ENCODE data around the gene MRPL55. TPM values are rescaled to one million over a fixed set of nuclear protein-coding genes. Genes with fewer than 3 reads are reported as not detected.
A peak's percentile ranks its signal among the peaks of the same experiment; 100 is the strongest.

Gene MRPL55
- total RNA-seq, 1 donor from 2014 or later = 51.0 TPM

DNA sequence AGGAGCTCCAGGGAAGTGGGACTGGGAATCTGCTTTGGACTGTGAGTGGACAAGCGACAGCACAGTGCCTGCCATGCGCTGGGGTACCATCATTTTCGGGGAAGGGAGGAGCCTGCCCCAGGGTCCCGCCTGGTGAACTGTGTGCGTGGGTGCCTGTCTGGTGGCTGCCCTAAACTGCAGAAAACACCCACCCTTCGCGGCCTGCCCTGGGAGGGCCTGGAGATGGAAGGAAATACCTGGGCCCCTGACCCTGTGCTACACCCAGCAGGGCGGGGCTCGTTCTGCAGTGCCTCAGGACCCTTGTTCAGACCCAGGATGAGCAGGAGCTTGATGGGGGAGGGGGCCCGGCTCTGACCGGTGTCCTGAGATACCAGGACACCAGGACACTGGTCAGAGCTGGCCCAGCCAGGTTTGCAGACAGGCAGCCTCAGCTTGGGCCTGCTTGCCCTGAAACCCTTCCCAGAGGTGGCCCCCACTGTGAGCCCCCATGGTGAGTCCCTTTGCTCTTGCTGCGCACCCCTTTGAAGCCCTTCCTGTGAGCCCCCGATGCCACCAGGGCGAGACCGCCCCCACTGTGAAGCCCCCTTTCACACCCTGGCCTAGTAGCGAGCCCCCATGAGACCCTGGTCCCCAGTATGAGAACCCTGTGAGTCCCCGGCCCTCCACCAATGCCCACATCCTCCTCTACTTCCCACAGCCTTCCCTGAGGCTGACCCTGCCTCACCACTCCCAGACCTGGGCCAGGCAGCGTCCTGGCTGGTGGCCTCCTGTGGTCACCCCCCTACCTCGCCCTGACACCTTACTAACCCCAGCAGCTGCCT lies 43.2 kb upstream of the MRPL55 start:
- no peaks in the 10 kb centered on the region for H3K9me3 ChIP-seq (replicated peaks)
- no peaks in the 10 kb centered on the region for H3K27me3 ChIP-seq (ENCODE audit: low read depth)
- TF ChIP-seq, protein P1, sequence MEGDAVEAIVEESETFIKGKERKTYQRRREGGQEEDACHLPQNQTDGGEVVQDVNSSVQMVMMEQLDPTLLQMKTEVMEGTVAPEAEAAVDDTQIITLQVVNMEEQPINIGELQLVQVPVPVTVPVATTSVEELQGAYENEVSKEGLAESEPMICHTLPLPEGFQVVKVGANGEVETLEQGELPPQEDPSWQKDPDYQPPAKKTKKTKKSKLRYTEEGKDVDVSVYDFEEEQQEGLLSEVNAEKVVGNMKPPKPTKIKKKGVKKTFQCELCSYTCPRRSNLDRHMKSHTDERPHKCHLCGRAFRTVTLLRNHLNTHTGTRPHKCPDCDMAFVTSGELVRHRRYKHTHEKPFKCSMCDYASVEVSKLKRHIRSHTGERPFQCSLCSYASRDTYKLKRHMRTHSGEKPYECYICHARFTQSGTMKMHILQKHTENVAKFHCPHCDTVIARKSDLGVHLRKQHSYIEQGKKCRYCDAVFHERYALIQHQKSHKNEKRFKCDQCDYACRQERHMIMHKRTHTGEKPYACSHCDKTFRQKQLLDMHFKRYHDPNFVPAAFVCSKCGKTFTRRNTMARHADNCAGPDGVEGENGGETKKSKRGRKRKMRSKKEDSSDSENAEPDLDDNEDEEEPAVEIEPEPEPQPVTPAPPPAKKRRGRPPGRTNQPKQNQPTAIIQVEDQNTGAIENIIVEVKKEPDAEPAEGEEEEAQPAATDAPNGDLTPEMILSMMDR (IDR thresholded peaks at IDR 0.05; ENCODE audit: borderline replicate concordance) = no peak
- peak; percentile 15 for DNase-seq
- intact Hi-C loops (cut with micrococcal nuclease) = no loop called here
- H3K4me1 ChIP-seq = peaks cover 51% of the 10 kb centered on the region
- no peak overlapping the region for H3K4me3 ChIP-seq
- H3K27ac ChIP-seq (replicated peaks) = peak overlapping the region; percentile 90
- H3K36me3 ChIP-seq = peaks cover 17% of the 10 kb centered on the region

DNA sequence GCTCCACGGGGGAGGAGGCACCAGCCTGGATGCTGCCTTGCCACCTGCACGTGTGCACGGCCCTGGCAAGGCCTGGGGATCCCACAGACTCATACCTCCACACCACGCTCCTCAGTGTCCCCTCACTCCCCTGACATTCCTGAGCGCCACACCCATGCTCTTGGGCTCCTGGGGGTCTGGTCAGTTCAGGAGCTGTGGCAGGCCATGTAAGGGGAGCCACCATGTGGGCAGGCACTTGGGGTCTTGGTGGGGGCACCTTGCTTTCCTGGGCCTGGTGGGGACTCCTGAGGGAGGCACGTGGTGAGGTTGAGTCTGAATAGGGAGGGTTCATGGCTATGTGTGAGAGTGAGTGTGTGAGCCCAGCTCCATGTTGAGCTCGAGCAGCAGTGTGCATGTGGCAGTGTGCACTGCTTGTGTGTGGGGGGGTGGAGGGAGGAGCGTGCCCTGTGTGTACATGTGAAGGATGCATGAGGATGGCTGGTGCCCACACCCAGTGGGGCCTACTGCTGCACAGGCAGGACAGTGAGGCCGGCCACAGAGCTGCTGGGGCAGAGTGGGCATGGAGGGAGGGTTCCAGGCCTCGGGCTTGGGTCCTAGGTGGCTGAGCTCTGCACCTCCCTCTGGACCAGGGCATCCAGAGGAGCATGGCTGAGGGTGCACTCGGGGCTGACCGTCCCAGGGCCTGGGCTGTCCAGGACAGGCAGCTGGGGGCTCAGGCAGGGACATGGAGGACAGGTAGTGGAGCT lies 42.3 kb upstream of the MRPL55 start:
- Histone ChIP-seq H3K36me3 (peaks cover 26% of the 10 kb centered on the region), H3K4me1 (peaks cover 59% of the 10 kb centered on the region), H3K4me3 (peak overlapping the region; percentile 59), H3K9me3 (replicated peaks) (no peaks in the 10 kb centered on the region), H3K27me3 (ENCODE audit: low read depth) (no peaks in the 10 kb centered on the region), H3K27ac (replicated peaks) (peak overlapping the region; percentile 90)
- intact Hi-C loops (cut with micrococcal nuclease) = no loop called here
- TF ChIP-seq, protein P1 (IDR thresholded peaks at IDR 0.05; ENCODE audit: borderline replicate concordance) = no peak
- DNase-seq = peak; percentile 13

DNA sequence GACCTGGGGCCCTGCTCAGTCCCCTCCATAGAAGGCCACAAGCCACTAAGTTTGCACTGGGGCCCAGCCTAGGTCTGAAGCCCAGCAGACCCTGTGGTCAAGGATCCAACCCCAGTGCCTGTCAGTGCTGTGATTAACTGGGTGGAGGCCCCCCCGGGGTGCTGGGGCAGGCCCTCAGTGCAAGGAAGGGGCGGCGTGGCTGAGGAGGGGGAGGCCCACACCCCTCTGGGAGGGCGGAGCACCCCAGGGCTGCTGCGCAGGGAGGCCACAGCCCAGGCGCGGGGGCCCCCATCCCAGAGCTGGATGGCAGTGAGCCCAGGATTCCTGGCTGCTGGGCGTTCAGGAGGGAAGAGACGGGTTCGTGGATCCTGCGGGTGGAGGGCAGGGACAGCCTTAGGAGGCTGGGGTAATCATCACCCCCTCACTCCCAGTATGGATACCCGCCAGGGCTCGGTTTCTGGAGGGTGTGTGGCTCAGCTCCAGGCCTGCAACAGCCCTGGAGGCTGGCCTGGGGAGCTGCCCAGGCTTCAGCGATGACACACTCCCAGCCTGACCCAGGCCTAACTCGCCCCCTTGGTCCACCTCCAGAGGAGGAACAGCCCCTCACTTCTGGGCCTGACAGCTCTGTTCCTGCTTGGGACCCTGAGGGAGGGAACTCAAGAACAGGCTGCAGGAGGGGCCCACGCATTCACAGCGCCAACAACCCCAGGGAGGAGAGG lies 41.5 kb upstream of the MRPL55 start:
- Histone ChIP-seq H3K36me3 (peaks cover 31% of the 10 kb centered on the region), H3K4me1 (peaks cover 61% of the 10 kb centered on the region)
- TF ChIP-seq, protein P1 (IDR thresholded peaks at IDR 0.05; ENCODE audit: borderline replicate concordance) = no peak

DNA sequence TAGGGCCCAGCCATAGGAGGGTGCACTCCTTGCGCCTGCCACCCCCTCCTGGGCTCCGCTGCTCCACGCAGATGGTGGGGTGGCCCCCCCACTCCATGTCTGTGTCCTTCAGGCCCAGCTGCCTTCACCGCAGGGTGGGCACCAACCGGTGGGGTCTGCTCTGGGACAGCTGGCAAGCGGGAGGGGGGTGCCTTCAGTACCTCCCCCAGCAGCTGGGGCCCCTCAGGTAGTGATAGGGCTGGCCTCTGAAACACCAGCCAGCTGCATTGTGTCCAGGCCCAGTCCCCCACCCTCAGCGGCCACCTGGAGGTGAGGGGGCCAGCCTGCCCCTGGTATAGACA lies 41.0 kb upstream of the MRPL55 start:
- TF ChIP-seq, protein P1 (IDR thresholded peaks at IDR 0.05; ENCODE audit: borderline replicate concordance) = no peak
- DNase-seq = no peak
- Histone ChIP-seq H3K4me3 (peak overlapping the region; percentile 59), H3K27ac (replicated peaks) (peak overlapping the region; percentile 90), H3K9me3 (replicated peaks) (no peaks in the 10 kb centered on the region), H3K27me3 (ENCODE audit: low read depth) (no peaks in the 10 kb centered on the region), H3K36me3 (peaks cover 37% of the 10 kb centered on the region), H3K4me1 (peaks cover 66% of the 10 kb centered on the region)
- intact Hi-C loops (cut with micrococcal nuclease) = no loop called here

More for the DNA sequence above, 41.5 kb upstream of the MRPL55 start:
- H3K9me3 ChIP-seq (replicated peaks) = no peaks in the 10 kb centered on the region
- DNase-seq = peak; percentile 68
- intact Hi-C loops (cut with micrococcal nuclease) = no loop called here
- no peaks in the 10 kb centered on the region for H3K27me3 ChIP-seq (ENCODE audit: low read depth)
- peak overlapping the region; percentile 59 for H3K4me3 ChIP-seq
- peak overlapping the region; percentile 90 for H3K27ac ChIP-seq (replicated peaks)

DNA sequence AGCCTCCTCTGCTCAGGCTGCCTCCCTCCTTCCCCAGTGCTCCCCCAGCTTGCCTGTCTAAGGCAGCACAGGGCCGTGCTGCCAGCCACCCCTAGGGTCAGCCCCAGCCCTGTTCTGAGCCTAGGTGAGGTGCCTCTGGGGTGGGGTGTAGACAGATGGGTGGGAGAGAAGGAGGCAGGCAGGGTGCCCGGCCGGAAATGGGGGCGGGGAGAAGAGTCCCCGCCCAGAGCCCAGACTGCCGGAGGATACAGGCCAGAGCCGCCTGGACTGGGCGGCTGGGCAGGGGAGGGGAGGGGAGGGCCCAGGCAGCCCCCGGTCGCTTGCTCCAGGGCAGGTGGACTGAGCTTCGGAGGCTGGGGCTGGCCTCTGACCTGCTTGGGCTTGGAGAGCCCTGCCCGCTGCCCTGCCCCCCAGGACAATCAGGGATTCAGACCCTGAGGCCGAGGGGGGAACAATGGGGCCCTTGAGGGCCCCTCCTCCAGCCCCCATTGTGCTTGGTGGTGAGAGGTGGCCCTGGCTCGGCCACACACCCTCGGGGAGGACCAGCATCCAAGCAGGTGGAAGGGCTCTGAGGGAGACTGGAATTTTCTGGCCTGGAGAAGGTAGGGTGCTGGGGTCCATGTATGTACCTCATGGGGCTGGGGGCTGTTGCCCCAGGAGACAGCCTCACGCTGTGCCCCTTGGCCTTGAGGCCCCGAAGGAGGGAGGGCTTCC lies 40.5 kb upstream of the MRPL55 start, which contains the start of gene GJC2:
GJC2 (plus strand) TSS at position 525 of the 714 bp plus-strand sequence. CDS start 7,829 bp downstream, outside the sequence.
- peak within 1 kb of the TSS; percentile 59 for H3K4me3 ChIP-seq
- H3K9me3 ChIP-seq (replicated peaks) = no peaks in the 10 kb centered on the region
- intact Hi-C loops (cut with micrococcal nuclease) = no loop called here
- no peaks in the 10 kb centered on the region for H3K27me3 ChIP-seq (ENCODE audit: low read depth)
- H3K27ac ChIP-seq (replicated peaks) = peak within 1 kb of the TSS; percentile 90
- H3K36me3 ChIP-seq = peaks cover 37% of the 10 kb centered on the region
- peak; percentile 65 for DNase-seq
- TF ChIP-seq, protein P1 (IDR thresholded peaks at IDR 0.05; ENCODE audit: borderline replicate concordance) = no peak
- H3K4me1 ChIP-seq = peaks cover 71% of the 10 kb centered on the region
